K562 (cell line): Measurements from ENCODE around the gene ZNF652. TPM values are rescaled to one million over a fixed set of nuclear protein-coding genes. Genes with fewer than 3 reads are reported as not detected.
A peak's percentile ranks its signal among the peaks of the same experiment; 100 is the strongest.

ENCODE experiments used
- ASH1L ChIP-seq: fragments of 450-650 bp; IDR thresholded peaks from 2 replicates; pipeline ENCODE4 v1.6.1; 2018; ENCODE audit warnings: borderline replicate concordance, mild to moderate bottlenecking, low read depth; ENCODE audit not compliant: partially characterized antibody
- ATF1 ChIP-seq, 2 experiments: fragments of 450-650 bp in 1 of 2; IDR thresholded peaks; 2 replicates each; pipeline ENCODE4 v1.6.1; 2016; ENCODE audit warnings: missing compliant biosample characterization in 1 of 2, missing genetic modification characterization in 1 of 2
- CC2D1A ChIP-seq: fragments of 450-650 bp; IDR thresholded peaks from 2 replicates; pipeline ENCODE4 v1.6.1; 2017; ENCODE audit warnings: mild to moderate bottlenecking
- CHD4 ChIP-seq: fragments of 200-600 bp; sonication (generic); IDR thresholded peaks from 3 replicates; pipeline ENCODE4 v1.6.1; 2012; ENCODE audit warnings: low read depth, mild to moderate bottlenecking, mixed read lengths, low read length, inconsistent platforms; ENCODE audit not compliant: insufficient read depth, insufficient replicate concordance, poor library complexity, severe bottlenecking
- E2F6 ChIP-seq, 2 experiments: IDR thresholded peaks; 2 replicates each; pipeline ENCODE4 v1.6.1; 2011; ENCODE audit warnings: borderline replicate concordance in 1 of 2, control low read depth in 1 of 2, low read depth in 1 of 2, low read length in 1 of 2, mild to moderate bottlenecking in 1 of 2, mixed read lengths in 1 of 2, moderate library complexity in 1 of 2; ENCODE audit not compliant: insufficient read depth in 1 of 2, insufficient read length in 1 of 2, poor library complexity in 1 of 2, severe bottlenecking in 1 of 2; ENCODE audit errors: extremely low read depth in 1 of 2
- EP300 ChIP-seq: IDR thresholded peaks from 2 replicates; pipeline ENCODE4 v1.6.1; 2012; ENCODE audit warnings: low read length, improper control_type of control experiment
- ETV5 ChIP-seq: sonication (generic); formaldehyde crosslinking; IDR thresholded peaks from 2 replicates; pipeline ENCODE4 v1.4.0; 2020; ENCODE audit warnings: low read depth, mild to moderate bottlenecking, missing genetic modification reagents
- GABPB1 ChIP-seq: sonication (generic); formaldehyde crosslinking; IDR thresholded peaks from 2 replicates; pipeline ENCODE4 v1.8.0; 2022; ENCODE audit warnings: mild to moderate bottlenecking, missing genetic modification reagents
- GTF2A2 ChIP-seq: IDR thresholded peaks from 2 replicates; pipeline ENCODE4 v1.6.1; 2016; ENCODE audit warnings: mild to moderate bottlenecking, missing genetic modification characterization, missing compliant biosample characterization
- HMG20A ChIP-seq: fragments of 450-650 bp; formaldehyde crosslinking; conservative IDR thresholded peaks from 2 replicates; pipeline ENCODE4 v1.4.0; 2020; ENCODE audit warnings: mild to moderate bottlenecking, mixed read lengths
- HMGN3 ChIP-seq: IDR thresholded peaks from 2 replicates; pipeline ENCODE4 v1.6.1; 2011; ENCODE audit warnings: borderline replicate concordance, low read depth, mild to moderate bottlenecking, mixed read lengths, low read length; ENCODE audit not compliant: insufficient read length; ENCODE audit errors: extremely low read depth
- HNRNPL ChIP-seq: fragments of 200-400 bp; formaldehyde crosslinking; IDR thresholded peaks from 2 replicates; pipeline ENCODE4 v1.6.1; 2017; ENCODE audit warnings: low read depth, mild to moderate bottlenecking, low read length
- JUND ChIP-seq, 2 experiments: IDR thresholded peaks; 2 replicates in 1 of 2; 3 replicates in 1 of 2; pipeline ENCODE4 v1.6.1; 2011; ENCODE audit warnings: borderline replicate concordance in 2 of 2, low read depth in 2 of 2, low read length in 2 of 2, improper control_type of control experiment in 1 of 2, missing biosample characterization in 1 of 2, missing genetic modification characterization in 1 of 2, missing genetic modification reagents in 1 of 2
- KDM1A ChIP-seq, 2 experiments: fragments of 450-650 bp; IDR thresholded peaks; 2 replicates each; pipeline ENCODE4 v1.6.1; 2016; ENCODE audit warnings: mild to moderate bottlenecking in 2 of 2
- L3MBTL2 ChIP-seq: fragments of 450-650 bp; IDR thresholded peaks from 2 replicates; pipeline ENCODE4 v1.6.1; 2016; ENCODE audit warnings: mild to moderate bottlenecking, moderate library complexity
- MCM2 ChIP-seq: fragments of 450-650 bp; IDR thresholded peaks from 2 replicates; pipeline ENCODE4 v1.6.1; 2017; ENCODE audit warnings: low read depth, mild to moderate bottlenecking
- MXI1 ChIP-seq: IDR thresholded peaks from 2 replicates; pipeline ENCODE4 v1.6.1; 2011; ENCODE audit warnings: low read depth, mild to moderate bottlenecking, improper control_type of control experiment, low read length
- NR0B1 ChIP-seq: fragments of 450-650 bp; IDR thresholded peaks from one replicate; pipeline ENCODE4 v1.6.1; 2018; ENCODE audit warnings: mild to moderate bottlenecking, moderate library complexity; ENCODE audit not compliant: partially characterized antibody
- PHTF2 ChIP-seq: fragments of 250-450 bp; sonication (Bioruptor Pico); IDR thresholded peaks from 2 replicates; pipeline ENCODE4 v1.5.0; 2021; ENCODE audit warnings: mild to moderate bottlenecking
- PKNOX1 ChIP-seq: fragments of 450-650 bp; IDR thresholded peaks from 2 replicates; pipeline ENCODE4 v1.6.1; 2016
- PTTG1 ChIP-seq: fragments of 450-650 bp; IDR thresholded peaks from 2 replicates; pipeline ENCODE4 v1.6.1; 2016; ENCODE audit warnings: low read depth, mild to moderate bottlenecking, missing genetic modification characterization, missing compliant biosample characterization
- SMARCA4 ChIP-seq: fragments of 450-650 bp; IDR thresholded peaks from 2 replicates; pipeline ENCODE4 v1.6.1; 2016
- TCF3 ChIP-seq: sonication (generic); formaldehyde crosslinking; IDR thresholded peaks from 2 replicates; pipeline ENCODE4 v1.4.0; 2020; ENCODE audit warnings: mild to moderate bottlenecking, missing genetic modification reagents
- THRAP3 ChIP-seq: fragments of 450-650 bp; IDR thresholded peaks from 2 replicates; pipeline ENCODE4 v1.6.1; 2016; ENCODE audit warnings: mild to moderate bottlenecking, inconsistent platforms, borderline replicate concordance
- ZNF431 ChIP-seq: sonication (generic); formaldehyde crosslinking; IDR thresholded peaks from 2 replicates; pipeline ENCODE4 v1.8.0; 2022; ENCODE audit warnings: mild to moderate bottlenecking, missing genetic modification reagents
- polyA plus RNA-seq, 8 experiments: library from polyadenylated mRNA; depleted of rRNA in 4 of 8; stranded (reverse) in 5 of 8; unstranded in 3 of 8; fragments of >200 nt; fragmentation: Nextera tagmentation in 2 of 8; fragmentation: Illumina TruSeq in 1 of 8; extraction: Ambion mirVana in 2 of 8; extraction: Trizol in 1 of 8; gene quantifications; 2 replicates each; pipeline versions ENCODE4 v1.2.1 to v1.2.3, GENCODE V29; 2011 to 2014; ENCODE audit warnings: inconsistent platforms in 1 of 8, missing spikeins in 1 of 8
- total RNA-seq, 7 experiments: library from RNA; depleted of rRNA in 6 of 7; stranded (reverse); fragments of >200 nt in 6 of 7; fragmentation: Illumina TruSeq in 2 of 7; extraction: Trizol in 2 of 7; gene quantifications; 2 replicates each; pipeline versions ENCODE4 v1.2.1 to v1.2.3, GENCODE V29; 2011 to 2021; ENCODE audit warnings: low replicate concordance in 1 of 7

The ZNF652 gene
- total and polyA plus RNA-seq, 9 of the 15 experiments (the other 6 are each of a cell fraction or from before 2014, with no cell fraction given) = 5.1 to 15.5 (median 7.8) TPM

GRCh38 chr17:49387498-49388289 lies 25.6 kb upstream of the ZNF652 start (continued):
- TF ChIP-seq GABPB1 (CRISPR knock-in tag) = no peak
- TF ChIP-seq PHTF2 (CRISPR knock-in tag) = no peak
- no peak for TF ChIP-seq EP300
- TF ChIP-seq KDM1A (IDR thresholded peaks at IDR 0.05) = peak; percentile 10 to 69; a peak in 2 of 4 replicates
- no peak for TF ChIP-seq MCM2
- peak; percentile 49; the same call in 1 of the 2 replicates for TF ChIP-seq TCF3 (CRISPR knock-in tag)
- TF ChIP-seq ETV5 (CRISPR knock-in tag) = no peak
- TF ChIP-seq E2F6 (IDR thresholded peaks at IDR 0.05; ENCODE audit: borderline replicate concordance in 1 of 2, extremely low read depth in 1 of 2, insufficient read depth in 1 of 2, insufficient read length in 1 of 2, low read depth in 1 of 2, low read length in 1 of 2, poor library complexity in 1 of 2, severe bottlenecking in 1 of 2) = peak in 1 of 2 experiments; percentile 6
- TF ChIP-seq PKNOX1 = no peak
- no peak for TF ChIP-seq MXI1
- peak; percentile 53 for TF ChIP-seq L3MBTL2
- no peak for TF ChIP-seq SMARCA4
- no peak for TF ChIP-seq ATF1 (CRISPR knock-in tag; IDR thresholded peaks at IDR 0.05)
- no peak for TF ChIP-seq ATF1 (tag; IDR thresholded peaks at IDR 0.05)
- no peak for TF ChIP-seq ZNF431 (CRISPR knock-in tag)
- TF ChIP-seq THRAP3 = no peak
- no peak for TF ChIP-seq GTF2A2 (tag)
- TF ChIP-seq CHD4 = peak; percentile 35
- no peak for TF ChIP-seq JUND (IDR thresholded peaks at IDR 0.05; ENCODE audit: borderline replicate concordance, low read depth, low read length)
- peak; percentile 64; the same call in 1 of the 3 replicates for TF ChIP-seq JUND (tag; IDR thresholded peaks at IDR 0.05; ENCODE audit: borderline replicate concordance, low read depth, low read length)
- no peak for TF ChIP-seq NR0B1
- no peak for TF ChIP-seq HMG20A (CRISPR knock-in tag)
- TF ChIP-seq PTTG1 (tag) = no peak
- no peak for TF ChIP-seq HMGN3
- TF ChIP-seq ASH1L = no peak
- no peak for TF ChIP-seq HNRNPL
- TF ChIP-seq CC2D1A = no peak
